SKM-1 (cell line): ENCODE measurements around the gene TLCD2.
"Not testable (repeated sequence)": the region's sequence is repeated elsewhere in the genome, so short reads cannot be mapped to it uniquely, and the experiment has no call there.

ENCODE experiments used
- DNase-seq: peaks from one replicate; lab custom pipeline; 2025; ENCODE audit not compliant: unreplicated experiment; lab: John Stamatoyannopoulos, UW

TLCD2 gene

GRCh38 chr17:1718362-1719165 is 8.4 kb upstream of the TLCD2 start:
- DNase-seq = no peak

GRCh38 chr17:1716912-1717695 is 6.9 kb upstream of the TLCD2 start:
- DNase-seq = peak; percentile 89

GRCh38 chr17:1716076-1716911 is 6.1 kb upstream of the TLCD2 start:
- DNase-seq = peak; percentile 88

GRCh38 chr17:1715803-1716075 is 5.6 kb upstream of the TLCD2 start:
- DNase-seq = no peak

- DNase-seq = no peak
Measured at GRCh38 chr17:1714980-1715802, 5.0 kb upstream of the TLCD2 start.

- no peak for DNase-seq
Measured at GRCh38 chr17:1714427-1714979, 4.3 kb upstream of the TLCD2 start.

- DNase-seq = no peak
Measured at GRCh38 chr17:1713878-1714426, 3.8 kb upstream of the TLCD2 start.

- no peak for DNase-seq
Measured at GRCh38 chr17:1713160-1713877, 3.1 kb upstream of the TLCD2 start.

- DNase-seq = no peak
Measured at GRCh38 chr17:1712271-1712670, 2.1 kb upstream of the TLCD2 start.

GRCh38 chr17:1711804-1712203 is 1.6 kb upstream of the TLCD2 start:
- no peak for DNase-seq

- DNase-seq = no peak
Measured at GRCh38 chr17:1710807-1711553, 803 bp upstream of the TLCD2 start.

GRCh38 chr17:1709403-1709951 is 700 bp downstream of the TLCD2 start:
- DNase-seq = no peak

- not testable (repeated sequence) for DNase-seq
Measured at GRCh38 chr17:1708791-1709346, 1.3 kb downstream of the TLCD2 start.

GRCh38 chr17:1707107-1707506 is 3.1 kb downstream of the TLCD2 start:
- DNase-seq = no peak

- DNase-seq = no peak
Measured at GRCh38 chr17:1705004-1705403, 5.2 kb downstream of the TLCD2 start.

GRCh38 chr17:1703063-1703462 is 7.1 kb downstream of the TLCD2 start:
- DNase-seq = no peak

GRCh38 chr17:1699891-1700290 is 10.3 kb downstream of the TLCD2 start:
- DNase-seq = not testable (repeated sequence)

GRCh38 chr17:1697681-1698080 is 12.5 kb downstream of the TLCD2 start:
- no peak for DNase-seq
